NB4 (cell line): ENCODE measurements around the gene SIMC1.
A peak's percentile ranks its signal among the peaks of the same experiment; 100 is the strongest.

ENCODE experiments used
- DNase-seq: peaks from one replicate; pipeline ENCODE4 v3.0.0; 2010; ENCODE audit warnings: low read depth
- H3K4me3 ChIP-seq: one replicate; pipeline ENCODE4 v1.5.1; 2011; ENCODE audit warnings: mild to moderate bottlenecking, low read depth, low read length, moderate library complexity
- MYC ChIP-seq: IDR thresholded peaks from 2 replicates; pipeline ENCODE4 v1.6.1; 2011; ENCODE audit warnings: low read depth, low read length
- POLR2A ChIP-seq: IDR thresholded peaks from 2 replicates; pipeline ENCODE4 v1.6.1; 2011; ENCODE audit warnings: mild to moderate bottlenecking; ENCODE audit not compliant: insufficient read length; ENCODE audit errors: extremely low read depth
- TF ChIP-seq, protein P1 (sequence below): IDR thresholded peaks from one replicate; pipeline ENCODE4 v1.5.1; 2012; ENCODE audit warnings: low read depth, low read length
- TF ChIP-seq, protein P2 (sequence below): IDR thresholded peaks from 2 replicates; pipeline ENCODE4 v1.6.1; 2011; ENCODE audit warnings: low read depth, low read length

Gene SIMC1

DNA sequence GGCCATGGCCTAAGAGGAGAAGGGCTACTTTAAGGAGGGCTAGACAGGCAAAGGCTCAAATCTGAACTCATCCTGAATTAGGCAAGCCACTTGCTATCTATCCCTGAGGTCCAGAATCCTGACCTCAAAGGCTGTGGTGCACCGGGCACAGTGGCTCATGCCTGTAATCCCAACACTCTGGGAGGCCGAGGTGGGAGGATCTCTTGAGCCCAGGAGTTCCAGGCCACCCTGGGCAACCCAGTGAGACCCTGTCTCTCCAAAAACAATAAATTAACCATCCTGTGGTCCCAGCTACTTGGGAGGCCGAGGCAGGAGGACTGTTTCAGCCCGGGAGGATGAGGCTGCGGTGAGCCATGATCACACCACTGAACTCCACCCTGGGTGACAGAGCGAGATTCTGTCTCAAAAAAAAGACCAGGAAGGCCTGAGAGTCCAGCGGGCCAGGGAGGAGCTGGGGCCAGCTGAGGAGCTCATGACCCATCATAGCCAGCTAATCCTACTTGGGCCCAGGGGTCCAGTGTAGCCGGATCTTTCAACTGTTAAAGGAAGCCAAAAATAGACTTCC, 146.2 kb downstream of the SIMC1 start:
- TF ChIP-seq MYC (no peak), POLR2A (no peak)
- TF ChIP-seq, protein P1, sequence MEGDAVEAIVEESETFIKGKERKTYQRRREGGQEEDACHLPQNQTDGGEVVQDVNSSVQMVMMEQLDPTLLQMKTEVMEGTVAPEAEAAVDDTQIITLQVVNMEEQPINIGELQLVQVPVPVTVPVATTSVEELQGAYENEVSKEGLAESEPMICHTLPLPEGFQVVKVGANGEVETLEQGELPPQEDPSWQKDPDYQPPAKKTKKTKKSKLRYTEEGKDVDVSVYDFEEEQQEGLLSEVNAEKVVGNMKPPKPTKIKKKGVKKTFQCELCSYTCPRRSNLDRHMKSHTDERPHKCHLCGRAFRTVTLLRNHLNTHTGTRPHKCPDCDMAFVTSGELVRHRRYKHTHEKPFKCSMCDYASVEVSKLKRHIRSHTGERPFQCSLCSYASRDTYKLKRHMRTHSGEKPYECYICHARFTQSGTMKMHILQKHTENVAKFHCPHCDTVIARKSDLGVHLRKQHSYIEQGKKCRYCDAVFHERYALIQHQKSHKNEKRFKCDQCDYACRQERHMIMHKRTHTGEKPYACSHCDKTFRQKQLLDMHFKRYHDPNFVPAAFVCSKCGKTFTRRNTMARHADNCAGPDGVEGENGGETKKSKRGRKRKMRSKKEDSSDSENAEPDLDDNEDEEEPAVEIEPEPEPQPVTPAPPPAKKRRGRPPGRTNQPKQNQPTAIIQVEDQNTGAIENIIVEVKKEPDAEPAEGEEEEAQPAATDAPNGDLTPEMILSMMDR, result no peak
- TF ChIP-seq, protein P2, sequence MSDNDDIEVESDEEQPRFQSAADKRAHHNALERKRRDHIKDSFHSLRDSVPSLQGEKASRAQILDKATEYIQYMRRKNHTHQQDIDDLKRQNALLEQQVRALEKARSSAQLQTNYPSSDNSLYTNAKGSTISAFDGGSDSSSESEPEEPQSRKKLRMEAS, result no peak
- no peak for DNase-seq
- no peak overlapping the region for H3K4me3 ChIP-seq

DNA sequence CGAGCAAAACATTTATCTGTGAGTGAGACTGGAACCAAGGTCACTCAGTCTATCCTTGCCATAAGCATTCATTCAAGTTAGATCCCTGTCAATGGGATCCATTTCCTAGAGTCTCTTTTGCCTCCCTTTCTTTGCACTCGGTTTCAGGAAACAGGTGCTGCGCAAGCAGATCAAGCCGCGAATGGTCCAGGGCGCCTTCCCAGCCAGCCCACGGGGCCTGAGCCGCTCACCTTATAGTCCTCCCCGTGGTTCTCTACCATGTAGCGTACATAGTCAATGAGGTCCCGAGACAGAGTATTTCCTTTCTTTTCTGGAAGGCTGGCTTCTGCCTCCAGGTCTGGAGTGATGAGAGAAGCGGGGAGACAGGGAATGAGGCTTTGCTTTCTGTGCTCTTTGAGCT, 146.8 kb downstream of the SIMC1 start:
- TF ChIP-seq POLR2A, result no peak
- no peak for DNase-seq

DNA sequence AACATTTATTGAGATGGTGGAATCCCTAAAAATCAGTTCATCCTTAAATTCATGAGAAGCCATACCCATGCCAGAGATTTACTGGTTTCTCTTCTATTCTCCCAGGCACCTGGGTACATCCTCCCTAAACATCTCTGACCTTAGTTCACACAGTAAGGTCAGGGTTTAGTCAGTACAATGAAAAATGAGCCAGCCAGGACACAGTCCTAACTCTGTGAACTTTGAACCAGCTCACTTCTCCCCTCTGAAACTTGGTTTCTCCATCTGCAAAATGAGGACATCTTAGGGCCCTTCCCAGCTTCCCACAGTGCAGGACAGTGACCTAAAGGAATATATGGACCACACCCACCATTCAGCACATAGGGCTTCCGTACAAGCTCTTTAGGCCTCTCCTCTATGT, 148.3 kb downstream of the SIMC1 start:
- DNase-seq, result no peak
- no peak for TF ChIP-seq MYC
- TF ChIP-seq, protein P1, result no peak
- TF ChIP-seq, protein P2, result no peak
- TF ChIP-seq POLR2A, result no peak
- H3K4me3 ChIP-seq, result peak overlapping the region; percentile 95

More for the DNA sequence above, 146.8 kb downstream of the SIMC1 start:
- H3K4me3 ChIP-seq, result no peak overlapping the region

DNA sequence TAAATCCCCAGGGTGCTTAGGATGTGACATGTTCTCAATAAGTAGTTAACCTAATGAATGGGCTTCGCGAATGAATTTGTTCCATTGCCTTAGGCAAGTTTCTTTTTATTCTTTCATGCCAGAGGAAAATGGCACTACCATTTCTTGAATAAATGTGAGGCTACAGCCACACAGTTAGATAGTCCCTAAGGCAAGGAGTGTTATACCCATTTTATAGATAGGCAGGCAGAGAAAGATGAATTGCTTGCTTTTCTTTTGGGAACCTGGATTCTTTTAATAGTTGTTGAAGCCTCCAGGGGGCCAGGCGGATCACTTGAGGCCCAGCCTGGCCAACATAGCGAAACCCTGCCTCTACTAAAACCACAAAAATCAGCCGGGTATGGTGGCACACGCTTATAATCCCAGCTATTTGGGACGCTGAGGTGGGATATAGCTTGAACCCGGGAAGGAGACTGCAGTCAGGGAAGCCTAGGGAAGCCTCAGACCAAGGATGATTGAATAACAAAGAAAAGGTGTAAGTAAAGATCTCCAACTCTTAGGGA, 149.2 kb downstream of the SIMC1 start:
- TF ChIP-seq MYC (no peak), POLR2A (no peak)
- TF ChIP-seq, protein P1, result no peak
- DNase-seq, result no peak
- H3K4me3 ChIP-seq, result peak overlapping the region; percentile 95

DNA sequence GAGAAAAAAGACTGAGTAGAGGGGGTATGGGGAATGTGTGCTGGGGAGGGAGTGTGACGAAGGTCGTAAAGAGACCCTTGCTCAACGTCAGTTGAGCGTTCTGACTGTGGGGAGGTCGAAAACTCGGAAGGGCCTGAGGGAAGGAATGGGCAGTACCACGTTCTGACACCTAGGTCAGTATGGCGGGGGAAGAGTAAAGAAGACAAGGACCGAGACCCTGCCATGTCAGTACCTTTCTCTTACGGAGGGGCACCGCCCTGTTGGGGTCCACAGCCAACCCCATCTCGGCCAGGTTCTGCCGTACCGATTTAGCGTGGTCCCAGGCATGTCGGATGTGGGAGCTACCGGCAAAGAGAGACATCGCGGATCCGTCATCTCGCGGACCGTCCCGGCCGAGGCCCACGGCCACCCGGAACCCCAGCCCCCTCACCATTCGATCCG, 149.8 kb downstream of the SIMC1 start:
- peak overlapping the region; percentile 95 for H3K4me3 ChIP-seq
- peak; percentile 64 for DNase-seq
- TF ChIP-seq POLR2A (no peak), MYC (peak; percentile 44; the same call in 1 of the 2 replicates)
- TF ChIP-seq, protein P1, result no peak
- TF ChIP-seq, protein P2, result no peak

DNA sequence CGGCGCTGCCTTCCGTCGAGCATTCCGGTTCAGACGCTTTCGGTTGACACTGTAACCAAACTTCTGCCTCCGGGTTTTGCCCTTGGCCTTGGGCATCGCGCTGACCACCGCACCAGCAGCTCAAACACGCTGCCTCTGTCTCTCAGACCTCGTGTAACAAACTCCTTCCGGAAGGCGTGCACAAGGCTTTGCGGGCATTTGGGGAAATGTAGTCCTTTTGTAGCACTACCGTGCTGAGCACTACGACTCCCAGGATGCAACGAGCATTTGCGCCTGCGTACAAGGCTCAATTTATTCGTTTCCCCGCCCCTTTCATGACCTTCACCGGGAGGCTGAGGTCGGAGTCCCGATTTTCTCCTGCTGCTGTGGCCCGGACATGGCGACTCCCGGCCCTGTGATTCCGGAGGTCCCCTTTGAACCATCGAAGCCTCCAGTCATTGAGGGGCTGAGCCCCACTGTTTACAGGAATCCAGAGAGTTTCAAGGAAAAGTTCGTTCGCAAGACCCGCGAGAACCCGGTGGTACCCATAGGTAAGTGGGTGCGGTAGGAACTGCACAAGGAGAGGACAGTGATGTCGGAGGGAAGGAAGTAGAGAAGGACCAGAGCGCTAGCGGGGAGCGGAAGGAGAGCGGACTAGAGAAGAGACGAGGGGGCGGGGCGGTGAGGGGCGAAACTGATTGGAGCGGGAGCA, 150.4 kb downstream of the SIMC1 start, which contains the start of the genes HIGD2A and NOP16:
Gene HIGD2A, plus strand, starts transcription at position 308 of the 691 bp plus-strand sequence. Its CDS starts 69 bp downstream, at position 377.
Gene NOP16, minus strand, starts transcription at position 155 of the 691 bp plus-strand sequence. Its CDS starts 59 bp downstream, at position 96.
- H3K4me3 ChIP-seq, result peak within 1 kb of the TSS; percentile 95
- peak; percentile 99 for DNase-seq
- TF ChIP-seq POLR2A (peak; percentile 83), MYC (peak; percentile 100)
- TF ChIP-seq, protein P1, result no peak
- TF ChIP-seq, protein P2, result peak; percentile 100
